Osteoblast (primary cell): ENCODE measurements around the gene BAZ2B. TPM values are rescaled to one million over a fixed set of nuclear protein-coding genes. Genes with fewer than 3 reads are reported as not detected.
"Not testable (repeated sequence)": the region's sequence is repeated elsewhere in the genome, so short reads cannot be mapped to it uniquely, and the experiment has no call there.

Experiments
- DNase-seq: peaks from one replicate; pipeline ENCODE4 v3.0.0; 2011; ENCODE audit warnings: low spot score, mixed read lengths; ENCODE audit not compliant: insufficient read length; ENCODE audit errors: missing footprints
- H2AFZ ChIP-seq: 2 replicates; pipeline ENCODE4 v1.6.0; 2011; ENCODE audit warnings: mild to moderate bottlenecking, low read length
- H3K27ac ChIP-seq: 2 replicates; pipeline ENCODE4 v1.5.1; 2011; ENCODE audit warnings: mild to moderate bottlenecking, low read depth, low read length, moderate library complexity
- H3K27me3 ChIP-seq: 2 replicates; pipeline ENCODE4 v1.6.0; 2012; ENCODE audit warnings: mild to moderate bottlenecking, control low read depth, inconsistent platforms, low read length, moderate library complexity; ENCODE audit not compliant: insufficient read depth
- H3K36me3 ChIP-seq: 2 replicates; pipeline ENCODE4 v1.5.1; 2011; ENCODE audit warnings: mild to moderate bottlenecking, low read length, control low read depth, moderate library complexity; ENCODE audit not compliant: insufficient read depth
- H3K4me1 ChIP-seq: 2 replicates; pipeline ENCODE4 v1.5.1; 2011; ENCODE audit warnings: mild to moderate bottlenecking, low read length, control low read depth, moderate library complexity; ENCODE audit not compliant: insufficient read depth
- H3K4me2 ChIP-seq: 2 replicates; pipeline ENCODE4 v1.6.0; 2011; ENCODE audit warnings: mild to moderate bottlenecking, low read length; ENCODE audit not compliant: insufficient read depth
- H3K4me3 ChIP-seq: fragments of 200-600 bp; sonication (generic); 3 replicates; pipeline ENCODE4 v1.5.1; 2012; ENCODE audit warnings: mild to moderate bottlenecking, low read length, inconsistent platforms; ENCODE audit not compliant: insufficient read depth
- H3K79me2 ChIP-seq: 2 replicates; pipeline ENCODE4 v1.6.0; 2012; ENCODE audit warnings: mild to moderate bottlenecking, low read length, control low read depth, inconsistent platforms; ENCODE audit not compliant: insufficient read depth
- H3K9me3 ChIP-seq: 2 replicates; pipeline ENCODE4 v1.5.1; 2011; ENCODE audit warnings: low read depth, low read length, control low read depth
- H4K20me1 ChIP-seq: 2 replicates; pipeline ENCODE4 v1.6.0; 2012; ENCODE audit warnings: mild to moderate bottlenecking, low read length, control low read depth; ENCODE audit not compliant: insufficient read depth
- total RNA-seq: library from RNA; depleted of rRNA; stranded (reverse); fragments of >200 nt; gene quantifications from 2 replicates; pipeline ENCODE4 v1.2.3, GENCODE V29; 2012
- TF ChIP-seq, protein P1 (sequence below): IDR thresholded peaks from 2 replicates; pipeline ENCODE4 v1.5.1; 2011; ENCODE audit warnings: mild to moderate bottlenecking, low read depth, low read length, moderate library complexity; ENCODE audit errors: extremely low read depth

The BAZ2B gene
- total RNA-seq, 1 donor = 59.4 TPM

DNA sequence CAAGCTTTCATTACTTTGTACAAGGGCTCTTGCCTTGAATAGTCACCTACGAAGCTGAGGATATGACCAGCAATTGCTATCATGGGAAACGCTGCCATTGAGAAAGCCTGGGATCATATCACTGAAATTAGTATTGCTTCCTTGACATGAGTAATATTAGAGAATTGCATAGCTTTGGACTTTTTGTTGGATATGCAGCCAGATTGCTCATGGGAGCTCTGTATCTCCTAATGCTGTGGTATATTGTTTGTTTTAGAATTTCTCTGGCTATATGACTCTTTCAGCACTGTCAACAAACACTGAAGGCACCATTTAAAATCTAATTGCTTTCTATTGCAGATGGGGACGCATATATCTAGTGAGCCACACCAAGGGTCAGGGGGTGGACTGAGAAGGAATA is 249.8 kb downstream of the BAZ2B start:
- Histone ChIP-seq H3K4me1 (no peaks in the 10 kb centered on the region), H3K36me3 (no peaks in the 10 kb centered on the region), H3K79me2 (no peaks in the 10 kb centered on the region), H2AFZ (no peak overlapping the region), H3K27me3 (no peaks in the 10 kb centered on the region), H3K9me3 (no peaks in the 10 kb centered on the region), H4K20me1 (no peaks in the 10 kb centered on the region), H3K4me3 (no peak overlapping the region), H3K27ac (no peak overlapping the region), H3K4me2 (no peak overlapping the region)
- peak; percentile 49 for DNase-seq
- TF ChIP-seq, protein P1, sequence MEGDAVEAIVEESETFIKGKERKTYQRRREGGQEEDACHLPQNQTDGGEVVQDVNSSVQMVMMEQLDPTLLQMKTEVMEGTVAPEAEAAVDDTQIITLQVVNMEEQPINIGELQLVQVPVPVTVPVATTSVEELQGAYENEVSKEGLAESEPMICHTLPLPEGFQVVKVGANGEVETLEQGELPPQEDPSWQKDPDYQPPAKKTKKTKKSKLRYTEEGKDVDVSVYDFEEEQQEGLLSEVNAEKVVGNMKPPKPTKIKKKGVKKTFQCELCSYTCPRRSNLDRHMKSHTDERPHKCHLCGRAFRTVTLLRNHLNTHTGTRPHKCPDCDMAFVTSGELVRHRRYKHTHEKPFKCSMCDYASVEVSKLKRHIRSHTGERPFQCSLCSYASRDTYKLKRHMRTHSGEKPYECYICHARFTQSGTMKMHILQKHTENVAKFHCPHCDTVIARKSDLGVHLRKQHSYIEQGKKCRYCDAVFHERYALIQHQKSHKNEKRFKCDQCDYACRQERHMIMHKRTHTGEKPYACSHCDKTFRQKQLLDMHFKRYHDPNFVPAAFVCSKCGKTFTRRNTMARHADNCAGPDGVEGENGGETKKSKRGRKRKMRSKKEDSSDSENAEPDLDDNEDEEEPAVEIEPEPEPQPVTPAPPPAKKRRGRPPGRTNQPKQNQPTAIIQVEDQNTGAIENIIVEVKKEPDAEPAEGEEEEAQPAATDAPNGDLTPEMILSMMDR = no peak

DNA sequence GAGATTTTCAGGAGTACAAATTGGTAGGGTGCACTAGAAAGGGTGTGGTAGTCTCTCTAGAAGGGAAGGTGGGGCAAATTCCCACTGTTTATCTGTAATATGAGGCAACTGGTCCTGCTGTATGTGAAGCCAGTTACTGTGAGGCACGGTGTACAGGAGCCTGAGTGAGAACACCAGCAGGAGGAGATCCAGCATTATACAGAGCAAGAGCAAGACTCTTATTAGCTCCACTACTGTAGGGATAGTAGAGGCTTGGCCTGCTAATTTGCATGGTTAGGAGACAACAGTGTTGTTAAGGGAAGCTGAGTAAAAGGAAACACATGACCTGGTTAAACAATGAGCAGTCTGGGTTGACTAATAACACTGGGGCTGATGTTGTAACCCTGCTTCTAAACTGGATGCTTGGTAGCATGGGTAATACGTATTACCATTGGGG is 253.5 kb downstream of the BAZ2B start:
- Histone ChIP-seq H3K4me1 (no peaks in the 10 kb centered on the region), H3K4me2 (no peak overlapping the region), H3K27me3 (no peaks in the 10 kb centered on the region), H4K20me1 (no peaks in the 10 kb centered on the region), H3K79me2 (no peaks in the 10 kb centered on the region), H3K27ac (no peak overlapping the region), H3K36me3 (no peaks in the 10 kb centered on the region), H2AFZ (no peak overlapping the region), H3K4me3 (no peak overlapping the region), H3K9me3 (no peaks in the 10 kb centered on the region)
- DNase-seq = peak; percentile 25
- TF ChIP-seq, protein P1 = no peak

DNA sequence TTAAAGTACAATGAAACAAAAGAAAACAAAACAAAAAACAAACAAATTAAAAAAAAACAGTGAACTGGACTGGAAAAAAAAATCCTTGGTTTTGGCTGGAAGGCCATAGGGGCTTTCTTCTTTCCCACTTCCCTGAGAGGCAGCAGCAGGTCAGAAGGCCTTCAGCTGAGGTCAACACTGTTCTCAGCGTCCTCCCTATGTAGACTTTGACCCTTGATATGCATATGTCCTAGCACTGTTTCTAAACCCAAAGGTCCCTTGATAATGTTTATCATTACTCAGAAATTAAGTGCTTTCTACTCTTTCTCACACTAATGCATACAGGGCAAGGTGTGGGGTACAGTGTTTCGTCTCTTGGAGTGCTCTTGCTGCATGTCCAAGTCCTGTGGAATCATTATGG is 254.3 kb downstream of the BAZ2B start:
- Histone ChIP-seq H2AFZ (no peak overlapping the region), H3K36me3 (no peaks in the 10 kb centered on the region), H3K27ac (no peak overlapping the region), H3K79me2 (no peaks in the 10 kb centered on the region), H3K27me3 (no peaks in the 10 kb centered on the region), H3K4me1 (no peaks in the 10 kb centered on the region), H4K20me1 (no peaks in the 10 kb centered on the region), H3K4me2 (no peak overlapping the region), H3K9me3 (no peaks in the 10 kb centered on the region), H3K4me3 (no peak overlapping the region)
- no peak for DNase-seq
- TF ChIP-seq, protein P1 = no peak

DNA sequence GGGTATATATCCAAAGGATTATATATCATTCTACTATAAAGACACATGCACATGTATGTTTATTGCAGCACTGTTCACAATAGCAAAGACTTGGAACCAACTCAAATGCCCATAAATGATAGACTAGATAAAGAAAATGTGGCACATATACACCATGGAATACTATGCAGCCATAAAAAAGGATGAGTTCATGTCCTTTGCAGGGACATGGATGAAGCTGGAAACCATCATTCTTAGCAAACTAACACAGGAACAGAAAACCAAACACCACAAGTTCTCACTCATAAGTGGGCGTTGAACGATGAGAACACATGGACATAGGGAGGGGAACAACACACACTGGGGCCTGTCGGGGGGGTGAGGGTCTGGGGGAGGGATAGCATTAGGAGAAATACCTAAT is 254.7 kb downstream of the BAZ2B start:
- not testable (repeated sequence) for H3K4me2 ChIP-seq, H3K27me3 ChIP-seq, H3K79me2 ChIP-seq, H4K20me1 ChIP-seq, DNase-seq, H3K4me3 ChIP-seq, H2AFZ ChIP-seq, H3K4me1 ChIP-seq, H3K9me3 ChIP-seq, H3K27ac ChIP-seq, H3K36me3 ChIP-seq
